NOMO-1 treated with dmso at 0.1 percent for 144 hours (cell line): ENCODE results near the gene ACADM.
"Not testable (repeated sequence)": the region's sequence is repeated elsewhere in the genome, so short reads cannot be mapped to it uniquely, and the experiment has no call there.

Source experiments
- DNase-seq: peaks from one replicate; lab custom pipeline; 2025; ENCODE audit not compliant: unreplicated experiment; lab: John Stamatoyannopoulos, UW

The ACADM gene

DNA sequence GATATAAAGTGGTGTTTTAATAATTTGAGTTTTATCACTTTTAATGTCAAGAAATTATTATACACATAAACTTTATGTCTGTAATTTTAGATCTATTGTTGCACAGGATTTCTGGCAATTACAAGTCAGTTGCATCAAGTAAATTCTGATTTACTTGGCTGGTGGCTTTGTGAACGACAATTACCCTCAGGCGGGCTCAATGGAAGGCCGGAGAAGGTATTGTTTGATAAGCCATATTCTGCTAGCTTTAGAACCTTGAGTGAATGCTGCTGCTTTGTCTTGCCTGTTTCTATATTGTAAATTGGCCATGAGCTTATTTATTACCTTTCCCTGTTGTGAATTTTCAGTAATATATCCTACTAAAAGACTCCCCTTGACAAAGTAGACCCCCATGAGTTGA is 67.6 kb downstream of the ACADM start:
- DNase-seq = no peak

DNA sequence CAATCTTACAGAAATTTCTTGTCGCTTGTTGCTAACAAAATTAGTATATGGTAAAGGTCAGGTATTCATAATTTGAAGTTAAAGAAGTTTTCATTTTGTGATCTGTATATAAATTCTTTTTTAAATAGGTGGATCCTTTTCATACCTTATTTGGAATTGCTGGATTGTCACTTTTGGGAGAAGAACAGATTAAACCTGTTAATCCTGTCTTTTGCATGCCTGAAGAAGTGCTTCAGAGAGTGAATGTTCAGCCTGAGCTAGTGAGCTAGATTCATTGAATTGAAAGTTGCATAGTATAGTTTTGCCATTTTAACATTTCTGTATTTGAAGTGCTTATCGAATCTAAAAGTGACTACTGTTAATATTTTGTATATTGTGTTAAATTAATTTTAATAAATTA is 69.9 kb downstream of the ACADM start:
- no peak for DNase-seq

DNA sequence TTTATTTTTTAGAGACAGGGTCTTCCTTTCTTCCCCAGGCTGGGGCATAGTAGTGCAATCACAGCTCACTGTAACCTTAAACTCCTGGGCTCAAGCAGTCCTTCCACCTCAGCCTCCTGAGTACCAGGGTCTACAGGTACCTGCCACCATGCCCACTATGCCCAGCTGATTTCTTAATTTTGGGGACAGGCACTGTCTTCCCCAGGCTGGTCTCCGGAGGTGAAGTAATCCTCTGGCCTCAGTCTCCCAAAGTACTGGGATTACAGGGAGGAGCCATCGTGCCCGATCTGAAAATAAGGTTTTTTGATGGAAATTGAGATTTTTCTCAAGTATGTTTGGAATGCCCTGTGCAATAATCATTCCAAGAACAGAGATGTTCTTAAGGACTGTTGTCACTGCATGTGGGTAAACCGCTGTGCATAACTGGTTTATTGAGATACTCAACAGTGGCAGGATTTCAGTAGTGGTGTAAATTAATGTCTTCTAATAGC is 71.2 kb downstream of the ACADM start:
- no peak for DNase-seq

DNA sequence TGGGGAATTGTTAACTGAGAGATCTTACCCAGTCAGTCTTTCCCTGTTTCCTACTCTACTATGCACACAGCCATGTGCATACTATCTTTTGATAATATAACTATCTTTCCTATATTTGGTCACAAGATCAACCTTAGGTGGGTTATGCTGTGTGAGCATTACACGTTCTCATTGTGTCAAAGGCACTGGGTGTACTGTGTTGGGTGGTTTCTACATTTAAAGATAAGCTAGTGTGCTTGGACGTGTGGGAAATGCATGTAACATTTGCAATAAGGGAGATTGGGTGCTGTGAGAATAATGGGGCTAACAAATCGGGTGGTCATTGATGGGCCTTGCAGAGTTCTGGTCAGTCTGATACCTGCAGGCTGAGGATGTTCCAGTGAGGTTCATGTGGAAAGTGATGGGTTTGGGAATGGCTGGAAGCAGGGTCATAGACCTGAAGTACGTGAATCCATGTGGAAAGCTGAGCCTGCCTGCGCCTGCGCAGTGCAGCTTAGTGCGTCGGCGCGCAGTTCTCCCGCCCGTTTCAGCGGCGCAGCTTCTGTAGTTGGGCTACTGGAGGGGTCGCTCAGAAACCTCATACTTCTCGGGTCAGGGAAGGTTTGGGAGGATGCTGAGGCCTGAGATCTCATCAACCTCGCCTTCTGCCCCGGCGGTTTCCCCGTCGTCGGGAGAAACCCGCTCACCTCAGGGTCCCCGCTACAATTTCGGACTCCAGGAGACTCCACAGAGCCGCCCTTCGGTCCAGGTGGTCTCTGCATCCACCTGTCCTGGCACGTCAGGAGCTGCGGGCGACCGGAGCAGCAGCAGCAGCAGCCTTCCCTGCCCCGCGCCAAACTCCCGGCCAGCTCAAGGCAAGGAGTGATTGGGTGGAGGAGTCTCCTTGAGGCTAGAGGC is 72.1 kb downstream of the ACADM start, which contains the start of gene MSH4:
Gene MSH4, plus strand, starts transcription at position 507 of the 897 bp plus-strand sequence. Its CDS starts 104 bp downstream, at position 611.
- no peak for DNase-seq

DNA sequence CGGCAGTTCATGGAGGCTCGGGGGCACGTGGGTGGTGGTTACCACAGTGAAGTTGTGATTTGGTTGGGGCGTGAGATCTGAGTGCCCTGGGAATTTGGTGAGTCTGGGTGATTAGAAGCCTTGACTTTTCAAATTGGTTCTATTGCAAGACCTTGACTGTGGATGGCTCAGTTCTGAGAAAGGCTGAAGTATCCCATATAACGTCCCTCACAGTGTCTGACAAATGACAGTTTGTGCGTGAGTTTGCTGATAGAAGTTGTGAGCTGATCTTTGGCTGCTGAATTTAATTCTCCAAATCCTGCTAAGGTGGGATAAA is 72.7 kb downstream of the ACADM start:
- no peak for DNase-seq

DNA sequence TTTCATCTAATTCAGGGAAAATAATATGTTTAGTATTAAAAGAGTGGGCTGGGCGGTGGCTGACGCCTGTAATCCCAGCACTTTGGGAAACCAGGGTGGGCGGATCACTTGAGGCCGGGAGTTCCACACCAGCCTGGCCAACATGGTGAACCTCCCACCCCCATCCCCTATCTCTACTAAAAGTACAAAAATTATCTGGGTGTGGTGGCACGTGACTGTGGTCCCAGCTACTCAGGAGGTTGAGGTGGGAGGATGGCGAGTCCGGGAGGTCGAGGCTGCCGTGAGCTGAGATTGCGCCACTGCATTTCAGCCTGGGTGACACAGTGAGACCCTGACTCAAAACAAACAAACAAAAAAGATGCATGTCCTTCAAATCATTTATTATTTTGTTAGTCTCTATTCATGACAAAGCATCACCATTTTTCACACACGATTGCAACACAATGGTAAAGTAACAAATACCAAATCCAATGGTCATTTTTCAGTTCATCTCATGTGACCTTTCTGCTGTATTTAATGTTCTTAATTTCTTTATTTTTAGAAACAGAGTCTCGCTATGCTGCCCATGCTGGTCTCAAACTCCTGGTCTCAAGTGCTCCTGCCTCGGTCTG is 73.2 kb downstream of the ACADM start:
- DNase-seq = no peak

DNA sequence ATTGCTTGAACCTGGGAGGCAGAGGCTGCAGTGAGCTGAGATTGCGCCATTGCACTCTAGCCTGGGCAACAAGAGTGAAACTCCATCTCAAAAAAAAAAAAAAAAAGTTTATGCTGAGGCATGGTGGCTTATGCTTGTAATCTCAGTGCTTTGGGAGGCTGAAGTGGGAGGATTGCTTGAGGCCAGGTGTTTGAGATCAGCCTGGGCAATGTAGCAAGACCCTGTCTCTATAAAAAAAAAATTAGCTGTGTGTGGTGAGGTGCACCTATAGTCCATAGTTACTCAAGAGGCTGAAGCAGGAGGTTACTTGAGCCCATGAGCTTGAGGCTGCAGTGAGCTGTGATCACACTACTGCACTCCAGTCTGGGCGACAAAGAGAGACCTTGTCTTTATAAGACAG is 77.0 kb downstream of the ACADM start:
- DNase-seq = not testable (repeated sequence)

DNA sequence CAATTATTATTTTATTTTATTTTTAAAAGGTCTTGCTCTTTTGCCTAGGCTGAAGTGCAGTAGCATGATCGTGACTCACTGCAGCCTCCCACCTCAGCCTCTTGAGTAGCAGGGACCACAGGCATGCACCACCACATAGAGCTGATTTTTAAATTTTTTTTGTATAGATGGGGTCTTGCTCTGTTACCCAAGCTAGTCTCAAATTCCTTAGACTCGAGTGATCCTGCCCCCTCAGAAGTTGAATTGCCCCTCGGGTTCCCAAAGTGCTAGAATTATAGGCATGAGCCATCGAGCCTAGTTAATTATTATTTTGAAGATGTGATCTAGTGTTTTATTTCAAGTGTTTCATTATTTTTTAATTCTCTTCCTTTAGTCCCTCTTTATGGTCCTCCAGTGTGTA is 84.4 kb downstream of the ACADM start:
- DNase-seq = no peak

DNA sequence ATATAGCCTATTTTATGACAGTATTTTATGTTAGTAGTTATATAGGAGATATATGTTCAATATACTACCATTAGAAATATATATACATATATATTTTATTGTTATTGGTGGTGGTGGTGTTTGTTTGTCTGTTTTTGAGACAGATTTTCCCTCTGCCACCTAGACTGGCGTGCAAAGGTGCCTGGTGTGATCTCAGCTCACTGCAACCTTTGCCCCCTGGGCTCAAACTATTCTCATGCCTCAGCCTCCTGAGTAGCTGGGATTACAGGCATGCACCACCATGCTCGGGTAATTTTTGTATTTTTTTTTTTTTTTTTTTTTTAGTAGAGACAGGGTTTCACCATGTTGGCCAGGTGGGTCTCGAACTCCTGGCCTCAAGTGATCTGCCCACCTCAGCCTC is 85.6 kb downstream of the ACADM start:
- not testable (repeated sequence) for DNase-seq

DNA sequence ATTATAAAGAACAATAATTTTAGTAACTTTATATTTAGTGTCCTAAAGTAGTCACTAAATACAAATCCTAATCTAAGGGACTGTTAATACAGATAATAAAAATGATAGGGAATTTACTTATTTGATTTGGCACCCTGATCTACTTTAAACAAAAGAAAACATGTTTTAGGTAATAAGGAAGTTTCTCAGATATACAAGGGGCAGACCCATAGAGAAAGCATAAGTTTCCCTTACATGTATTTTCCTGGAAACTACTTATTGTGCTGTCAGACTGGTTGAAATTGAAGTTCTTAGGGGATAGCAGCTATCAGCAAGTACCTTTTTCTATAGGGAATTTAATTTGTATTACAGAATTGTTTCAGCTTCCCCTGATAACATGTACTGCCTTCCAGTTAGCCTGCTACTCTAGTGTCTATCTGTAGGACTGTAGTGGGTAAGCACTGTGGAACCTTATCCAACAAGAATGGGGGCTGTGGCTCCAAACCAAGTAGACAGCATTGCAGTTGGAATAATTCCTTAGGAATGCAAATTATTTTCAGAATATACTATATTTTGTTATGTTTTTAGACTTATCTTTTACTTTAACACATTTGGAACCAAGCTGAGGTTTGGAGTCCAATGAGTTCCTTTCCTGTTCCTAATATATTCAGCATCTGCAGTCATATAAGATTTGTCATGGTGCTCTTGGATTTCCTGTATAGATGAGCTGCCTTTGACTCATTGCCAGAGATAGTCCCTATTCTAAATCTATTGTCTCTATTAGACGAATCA is 86.9 kb downstream of the ACADM start:
- no peak for DNase-seq

DNA sequence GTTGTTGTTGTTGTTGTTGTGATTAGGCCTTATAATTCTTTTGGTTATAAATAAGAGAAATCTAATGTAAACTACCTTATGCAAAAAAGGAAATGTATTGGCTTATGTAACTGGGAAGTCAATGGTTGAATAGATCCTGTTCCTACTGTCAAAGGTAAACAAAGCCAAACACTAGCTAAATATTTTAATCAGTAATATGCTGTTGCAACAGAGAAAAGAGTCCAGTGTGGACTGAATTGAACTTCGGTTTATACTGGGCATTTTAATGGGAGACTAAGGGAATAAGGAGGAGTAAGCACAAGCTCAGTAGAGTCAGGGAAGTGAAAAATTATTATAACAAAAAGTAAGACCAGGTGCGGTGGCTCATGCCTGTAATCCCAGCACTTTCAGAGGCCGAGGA is 87.6 kb downstream of the ACADM start:
- no peak for DNase-seq
